CD4-positive, alpha-beta T cell treated with Interleukin-15 for 1 hour (primary cell): ENCODE results near the gene UGGT1.

ENCODE experiments used
- DNase-seq: peaks from one replicate; pipeline ENCODE4 v3.0.0-alpha.2; 2020

UGGT1 gene

DNA sequence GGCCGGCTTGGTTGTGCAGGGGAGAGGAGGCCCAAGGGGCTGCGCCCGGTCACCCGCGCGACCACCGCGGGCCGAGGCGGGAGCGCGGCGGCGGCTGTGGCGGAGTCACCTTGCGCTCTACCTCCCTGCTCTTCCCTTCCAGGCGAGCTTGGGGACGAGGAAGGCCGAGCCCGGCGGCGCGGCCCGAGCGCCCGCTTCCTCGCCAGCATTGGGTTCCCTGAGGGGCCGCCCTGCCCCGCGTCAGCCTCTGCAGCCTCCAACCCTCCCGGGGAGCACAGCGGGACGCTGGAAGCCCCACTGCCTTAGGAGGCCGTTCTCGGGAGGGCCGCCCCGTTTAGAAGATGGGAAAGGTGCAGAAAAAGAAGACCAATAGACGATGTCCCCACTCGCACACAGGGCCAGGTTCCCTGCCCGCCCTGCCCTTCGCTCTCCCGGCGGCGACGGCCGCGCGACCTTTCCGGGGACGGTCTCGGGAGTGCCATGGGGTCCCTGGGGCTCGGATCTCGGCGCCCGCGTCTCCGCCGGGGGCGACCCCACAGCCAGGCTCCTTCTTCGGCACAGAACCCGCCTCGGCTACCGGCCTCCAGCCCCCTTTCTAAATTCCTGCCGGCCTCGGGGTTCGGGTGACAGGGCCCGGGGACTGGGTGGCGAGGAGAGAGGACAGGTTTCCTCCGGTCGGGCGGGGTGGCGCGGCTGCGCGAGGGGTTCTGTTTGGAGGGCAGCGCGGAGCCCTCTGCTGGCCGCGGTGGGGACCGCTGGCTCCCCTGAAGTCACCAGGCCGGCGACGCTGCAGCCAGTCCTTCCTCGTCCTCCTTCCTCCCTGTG lies 142.2 kb downstream of the UGGT1 start:
- DNase-seq, result peak; percentile 79

DNA sequence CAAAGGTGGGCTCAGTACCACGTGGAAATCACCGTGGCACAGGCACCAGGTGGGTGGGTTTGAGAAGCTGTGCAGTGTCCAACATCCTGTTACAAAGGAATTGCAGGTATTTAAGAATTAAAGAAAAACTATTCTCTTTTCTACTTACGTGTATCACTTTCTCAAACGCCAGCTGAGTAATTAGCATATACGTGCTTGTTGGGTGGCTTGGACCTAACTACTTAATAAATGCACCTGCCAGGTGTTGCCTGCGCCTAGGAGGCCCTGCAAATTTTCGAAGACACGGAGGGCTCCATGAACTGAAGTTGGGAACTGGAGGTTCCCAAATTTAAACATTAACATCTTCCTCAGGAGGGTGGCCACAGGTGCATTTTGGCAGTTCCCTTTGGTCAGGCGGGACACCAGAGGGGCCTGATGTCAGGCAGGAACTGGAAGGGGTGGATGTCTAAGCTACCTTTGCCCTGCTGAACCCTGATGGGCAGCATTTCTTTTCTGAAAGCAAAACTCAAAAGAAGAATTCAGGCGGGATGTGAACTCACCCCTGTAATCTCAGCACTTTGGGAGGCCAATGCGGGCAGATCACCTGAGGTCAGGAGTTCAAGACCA lies 142.9 kb downstream of the UGGT1 start:
- no peak for DNase-seq

DNA sequence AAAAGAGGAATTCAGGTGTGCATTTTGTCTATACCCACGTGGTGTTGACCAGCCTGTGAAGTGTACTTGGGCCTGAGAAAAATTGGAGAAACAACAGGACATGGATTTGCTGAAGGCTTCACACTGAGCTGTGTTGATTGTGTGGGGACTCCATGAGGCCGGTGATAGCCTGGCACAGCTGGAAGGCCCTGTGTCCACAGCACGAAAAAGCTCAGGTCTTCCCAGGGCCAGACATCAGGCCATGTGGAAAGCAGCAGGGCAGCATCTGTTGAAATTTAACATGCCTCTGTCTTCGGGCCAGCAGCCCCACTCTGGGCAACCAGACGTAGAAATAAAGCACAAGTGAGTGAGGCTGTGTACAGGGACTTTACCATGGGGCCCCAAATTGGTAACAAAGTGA lies 143.6 kb downstream of the UGGT1 start:
- DNase-seq, result no peak

DNA sequence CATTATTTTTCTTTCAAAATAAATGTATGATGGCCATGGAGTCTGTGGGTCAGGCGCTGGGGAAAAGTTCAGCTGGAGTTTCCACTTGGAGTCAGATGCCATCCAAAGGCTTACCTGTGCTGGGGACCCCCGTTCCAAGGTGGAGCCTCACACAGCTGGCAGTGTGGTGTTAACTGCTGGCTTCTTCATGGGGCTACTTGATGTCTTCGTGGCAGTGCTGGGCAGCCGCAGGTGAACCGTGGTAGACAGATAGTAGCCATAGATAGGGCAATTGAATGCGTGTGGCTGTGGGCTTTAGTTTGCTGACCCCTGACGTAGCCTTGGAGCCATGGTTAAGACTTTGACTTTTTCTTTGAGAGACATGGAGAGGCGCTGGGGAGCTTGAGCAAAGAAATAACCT lies 144.6 kb downstream of the UGGT1 start:
- no peak for DNase-seq

DNA sequence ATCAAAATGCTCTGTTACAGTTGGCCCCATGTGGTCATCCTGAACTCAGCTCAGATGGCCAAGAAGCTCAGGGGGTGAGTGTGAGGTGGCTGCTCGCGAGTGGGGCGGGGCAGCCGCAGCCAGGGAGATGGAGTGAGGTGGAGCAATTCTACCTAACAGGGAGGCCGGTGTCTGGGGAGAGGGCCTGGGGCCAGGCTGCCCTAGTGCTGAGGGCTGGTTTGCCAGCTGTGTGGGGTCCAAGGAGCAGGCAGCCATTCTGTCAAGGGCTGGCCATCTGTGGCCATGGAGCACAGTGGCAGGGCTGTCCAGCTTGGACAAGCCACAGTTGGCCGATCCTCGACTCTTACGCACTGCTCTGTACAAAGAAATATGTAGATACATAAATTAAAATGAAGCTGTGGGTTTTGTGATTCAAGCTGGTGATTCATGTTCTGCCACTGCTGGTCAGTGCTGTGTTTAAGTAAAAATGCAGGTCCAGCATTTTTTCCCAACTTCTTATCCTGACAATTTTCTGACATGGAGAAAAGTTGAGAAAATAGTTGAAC lies 145.6 kb downstream of the UGGT1 start:
- DNase-seq, result no peak

DNA sequence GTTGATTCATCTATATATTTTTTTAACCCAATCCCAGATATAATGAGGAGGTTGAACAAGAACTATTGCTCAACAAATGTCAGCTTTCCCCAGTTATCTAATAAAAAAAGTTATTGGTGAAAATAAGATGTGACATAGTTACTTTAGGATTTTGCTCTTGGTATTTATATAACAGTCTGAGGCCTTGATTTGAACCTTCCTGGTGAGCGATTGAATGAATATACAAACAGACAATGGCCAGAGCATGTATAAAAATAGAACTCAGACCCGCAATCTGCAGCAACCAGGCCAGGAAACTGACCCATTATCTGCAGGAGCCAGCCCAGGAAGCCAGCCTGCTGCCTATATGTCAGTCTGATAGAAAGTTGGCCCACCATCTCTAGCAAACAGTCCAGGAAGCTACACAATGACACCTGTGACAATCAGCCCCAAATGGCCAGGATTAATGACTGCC lies 146.1 kb downstream of the UGGT1 start:
- no peak for DNase-seq

DNA sequence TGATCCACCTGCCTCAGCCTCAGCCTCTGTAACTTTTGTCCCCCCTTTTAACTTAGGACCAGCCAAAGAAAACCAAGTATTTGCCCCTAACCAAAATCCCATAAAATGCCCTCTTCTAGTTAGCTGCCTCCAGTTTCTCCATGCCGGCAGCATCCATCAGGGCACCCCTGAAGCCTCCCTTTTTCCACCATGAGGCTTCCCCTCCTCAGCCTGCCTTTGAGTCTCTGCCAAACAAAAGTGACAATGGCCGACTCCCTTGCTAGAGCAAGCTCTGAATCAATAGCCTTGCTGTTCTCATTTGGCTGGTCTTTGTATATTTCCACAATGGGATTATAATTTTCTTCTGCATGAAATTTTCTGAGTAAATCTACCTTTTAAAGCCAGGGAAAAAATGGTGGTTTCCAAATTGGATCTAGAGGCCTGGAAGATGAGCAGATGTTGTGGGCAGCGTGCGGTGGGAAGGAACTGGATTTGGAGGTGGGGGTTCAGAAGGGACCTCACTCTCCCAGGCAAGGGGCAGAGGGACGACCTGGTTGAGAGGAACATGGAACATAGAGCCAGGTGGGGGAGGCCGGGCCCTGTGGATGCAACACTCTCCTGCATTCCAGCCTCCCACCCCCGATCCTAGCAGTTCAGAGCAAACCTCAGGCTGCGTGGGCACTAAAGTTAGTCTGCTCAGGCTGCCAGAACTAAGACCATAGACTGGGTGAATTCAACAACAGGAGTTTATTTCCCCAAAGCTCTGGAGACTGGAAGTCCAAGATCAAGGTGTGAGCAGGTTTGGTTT lies 147.1 kb downstream of the UGGT1 start:
- DNase-seq, result no peak

DNA sequence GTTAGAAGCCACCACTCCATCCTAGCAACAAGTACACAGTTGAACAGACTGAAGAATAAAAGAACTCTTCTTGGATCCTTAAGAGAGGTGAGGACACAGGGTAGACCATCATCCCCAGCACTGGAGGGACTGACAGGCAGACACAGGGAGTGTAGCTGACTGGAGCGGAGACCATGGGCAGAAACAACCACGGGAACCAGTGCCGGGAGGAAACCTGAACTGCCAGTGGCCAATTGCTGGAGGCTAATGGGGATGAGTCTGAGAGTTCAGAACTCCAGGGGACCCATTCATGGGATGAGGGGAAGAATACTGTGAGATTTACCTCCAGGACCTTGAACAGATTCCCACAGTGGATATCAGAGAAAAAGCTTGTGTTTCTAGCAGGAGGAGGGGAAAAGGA lies 150.9 kb downstream of the UGGT1 start:
- DNase-seq, result no peak
